ENCODE results near the gene GIPC3. TPM values are rescaled to one million over a fixed set of nuclear protein-coding genes. Genes with fewer than 3 reads are reported as not detected.

GIPC3 gene
- total and polyA plus RNA-seq, 2 of the 8 experiments (the other 6 are each of a cell fraction or from before 2014, with no cell fraction given) = 1.0 to 1.2 TPM

DNA sequence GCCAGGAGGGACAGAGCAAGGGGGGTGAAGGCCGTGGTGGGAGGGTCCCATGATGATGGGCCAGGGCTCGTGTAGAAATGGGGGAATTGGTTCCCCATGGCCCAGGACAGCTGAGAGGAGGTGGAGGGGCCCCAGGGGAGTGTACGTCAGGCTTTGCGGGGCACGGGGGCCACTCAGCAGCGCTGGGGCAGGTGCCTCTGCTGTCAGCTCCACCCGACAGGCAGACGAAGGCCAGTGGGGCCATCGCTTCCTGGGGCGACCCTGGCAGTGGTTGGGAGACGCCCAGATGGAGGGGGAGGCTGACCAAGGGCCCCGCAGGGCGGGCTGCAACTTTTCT is 48.2 kb upstream of the GIPC3 start (continued):
- no peak for TF ChIP-seq KDM4A (IDR thresholded peaks at IDR 0.05; ENCODE audit: low read depth, low read length, severe bottlenecking)
- no peak for TF ChIP-seq TCF12 (IDR thresholded peaks at IDR 0.05; ENCODE audit: low read depth, low read length)
- TF ChIP-seq, protein P1, sequence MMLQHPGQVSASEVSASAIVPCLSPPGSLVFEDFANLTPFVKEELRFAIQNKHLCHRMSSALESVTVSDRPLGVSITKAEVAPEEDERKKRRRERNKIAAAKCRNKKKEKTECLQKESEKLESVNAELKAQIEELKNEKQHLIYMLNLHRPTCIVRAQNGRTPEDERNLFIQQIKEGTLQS (IDR thresholded peaks at IDR 0.05; ENCODE audit: insufficient read depth, low read depth, low read length) = no peak
- no peak for TF ChIP-seq EGR1 (IDR thresholded peaks at IDR 0.05; ENCODE audit: borderline replicate concordance, low read depth, low read length)
- TF ChIP-seq SP2 (IDR thresholded peaks at IDR 0.05; ENCODE audit: low read length) = no peak
- TF ChIP-seq, protein P2, sequence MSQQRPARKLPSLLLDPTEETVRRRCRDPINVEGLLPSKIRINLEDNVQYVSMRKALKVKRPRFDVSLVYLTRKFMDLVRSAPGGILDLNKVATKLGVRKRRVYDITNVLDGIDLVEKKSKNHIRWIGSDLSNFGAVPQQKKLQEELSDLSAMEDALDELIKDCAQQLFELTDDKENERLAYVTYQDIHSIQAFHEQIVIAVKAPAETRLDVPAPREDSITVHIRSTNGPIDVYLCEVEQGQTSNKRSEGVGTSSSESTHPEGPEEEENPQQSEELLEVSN (IDR thresholded peaks at IDR 0.05) = no peak
- TF ChIP-seq CTBP2 (IDR thresholded peaks at IDR 0.05; ENCODE audit: borderline replicate concordance, insufficient read depth, insufficient read length, low read length) = no peak
